Upper lobe of right lung (tissue), 1 donor: ENCODE measurements around the gene CHD5. TPM values are rescaled to one million over a fixed set of nuclear protein-coding genes. Genes with fewer than 3 reads are reported as not detected.

Experiments used
- ATAC-seq: fragments of 200-7000 bp; cut with Tn5 transposase; one replicate; pipeline ENCODE4 v1.9.1; 2020; ENCODE audit warnings: mild to moderate bottlenecking, moderate library complexity
- DNase-seq: peaks from one replicate; pipeline ENCODE4 v3.0.0-alpha.2; 2020
- H3K27ac ChIP-seq: fragments of 200-600 bp; one replicate; pipeline ENCODE4 v1.8.0; 2022
- H3K27me3 ChIP-seq: fragments of 200-600 bp; one replicate; pipeline ENCODE4 v1.8.0; 2022; ENCODE audit warnings: mild to moderate bottlenecking
- H3K36me3 ChIP-seq: fragments of 200-600 bp; one replicate; pipeline ENCODE4 v1.8.0; 2022
- H3K4me1 ChIP-seq: fragments of 200-600 bp; one replicate; pipeline ENCODE4 v1.8.0; 2022
- H3K4me3 ChIP-seq: fragments of 200-600 bp; one replicate; pipeline ENCODE4 v1.8.0; 2022; ENCODE audit warnings: mild to moderate bottlenecking
- H3K9me3 ChIP-seq: fragments of 200-600 bp; one replicate; pipeline ENCODE4 v1.8.0; 2022
- CTCF ChIP-seq: fragments of 200-600 bp; IDR thresholded peaks from one replicate; pipeline ENCODE4 v1.8.0; 2022; ENCODE audit warnings: antibody characterized with exemption
- intact Hi-C: fragments of 100-400 bp; cut with DNase I; formaldehyde crosslinking; loops from one replicate; pipeline ENCODE4 v1.11.0; 2022
- total RNA-seq: library from RNA; stranded (reverse); fragmentation: NEBNext Ultra II Directional; extraction: Animal tissue kit (Norgen Biotek cat#: 25700); gene quantifications from one replicate; pipeline ENCODE4 v1.2.1, GENCODE V29; 2021
- donor health status: DM: no; HTN: yes; CAD: no; lungs with severe emphysema.

CHD5 gene
- total RNA-seq, 1 donor from 2014 or later: 0.23 TPM

GRCh38 chr1:6176779-6177178 is 3.3 kb downstream of the CHD5 start:
- H3K27me3 ChIP-seq: peaks cover 67% of the 10 kb centered on the region
- no peak for ATAC-seq
- intact Hi-C loops: no loop called here
- no peaks in the 10 kb centered on the region for H3K36me3 ChIP-seq
- no peak for TF ChIP-seq CTCF
- no peak overlapping the region for H3K4me3 ChIP-seq
- no peak for DNase-seq
- H3K4me1 ChIP-seq: peaks cover 16% of the 10 kb centered on the region
- no peaks in the 10 kb centered on the region for H3K9me3 ChIP-seq
- no peak overlapping the region for H3K27ac ChIP-seq

- intact Hi-C loops: no loop called here
- no peak for ATAC-seq
- no peak for DNase-seq
- peaks cover 68% of the 10 kb centered on the region for H3K27me3 ChIP-seq
- peaks cover 7% of the 10 kb centered on the region for H3K4me1 ChIP-seq
- no peak for TF ChIP-seq CTCF
- no peak overlapping the region for H3K27ac ChIP-seq
- H3K4me3 ChIP-seq: no peak overlapping the region
- no peaks in the 10 kb centered on the region for H3K36me3 ChIP-seq
- H3K9me3 ChIP-seq: no peaks in the 10 kb centered on the region
Observed at GRCh38 chr1:6175411-6175828, 4.7 kb downstream of the CHD5 start.

GRCh38 chr1:6174621-6175410 is 5.3 kb downstream of the CHD5 start:
- intact Hi-C loops: no loop called here
- no peak for TF ChIP-seq CTCF
- no peak for ATAC-seq

GRCh38 chr1:6172549-6172948 is 7.6 kb downstream of the CHD5 start:
- Histone ChIP-seq H3K36me3 (no peaks in the 10 kb centered on the region), H3K4me1 (no peaks in the 10 kb centered on the region), H3K9me3 (no peaks in the 10 kb centered on the region), H3K27ac (no peak overlapping the region), H3K27me3 (peaks cover 48% of the 10 kb centered on the region), H3K4me3 (no peak overlapping the region)
- DNase-seq (no peak), ATAC-seq (no peak)
- intact Hi-C loops: no loop called here
- no peak for TF ChIP-seq CTCF

More at GRCh38 chr1:6174621-6175410, 5.3 kb downstream of the CHD5 start:
- no peaks in the 10 kb centered on the region for H3K36me3 ChIP-seq
- no peak for DNase-seq
- H3K9me3 ChIP-seq: no peaks in the 10 kb centered on the region
- H3K27me3 ChIP-seq: peaks cover 66% of the 10 kb centered on the region
- no peak overlapping the region for H3K4me3 ChIP-seq
- no peak overlapping the region for H3K27ac ChIP-seq
- H3K4me1 ChIP-seq: peaks cover 7% of the 10 kb centered on the region

GRCh38 chr1:6171548-6172124 is 8.5 kb downstream of the CHD5 start:
- peak; percentile 6 for TF ChIP-seq CTCF
- no peak overlapping the region for H3K27ac ChIP-seq
- no peaks in the 10 kb centered on the region for H3K4me1 ChIP-seq
- DNase-seq (no peak), ATAC-seq (peak; percentile 26)
- no peaks in the 10 kb centered on the region for H3K36me3 ChIP-seq
- intact Hi-C loops: no loop called here
- H3K27me3 ChIP-seq: peaks cover 40% of the 10 kb centered on the region
- H3K9me3 ChIP-seq: no peaks in the 10 kb centered on the region
- no peak overlapping the region for H3K4me3 ChIP-seq
